GM21390 (cell line): ENCODE measurements around the gene JAG2.

Experiments
- ATAC-seq: cut with Tn5 transposase; IDR thresholded peaks from one replicate; pipeline ENCODE4 v1.9.1; 2021; ENCODE audit not compliant: unreplicated experiment

The JAG2 gene

DNA sequence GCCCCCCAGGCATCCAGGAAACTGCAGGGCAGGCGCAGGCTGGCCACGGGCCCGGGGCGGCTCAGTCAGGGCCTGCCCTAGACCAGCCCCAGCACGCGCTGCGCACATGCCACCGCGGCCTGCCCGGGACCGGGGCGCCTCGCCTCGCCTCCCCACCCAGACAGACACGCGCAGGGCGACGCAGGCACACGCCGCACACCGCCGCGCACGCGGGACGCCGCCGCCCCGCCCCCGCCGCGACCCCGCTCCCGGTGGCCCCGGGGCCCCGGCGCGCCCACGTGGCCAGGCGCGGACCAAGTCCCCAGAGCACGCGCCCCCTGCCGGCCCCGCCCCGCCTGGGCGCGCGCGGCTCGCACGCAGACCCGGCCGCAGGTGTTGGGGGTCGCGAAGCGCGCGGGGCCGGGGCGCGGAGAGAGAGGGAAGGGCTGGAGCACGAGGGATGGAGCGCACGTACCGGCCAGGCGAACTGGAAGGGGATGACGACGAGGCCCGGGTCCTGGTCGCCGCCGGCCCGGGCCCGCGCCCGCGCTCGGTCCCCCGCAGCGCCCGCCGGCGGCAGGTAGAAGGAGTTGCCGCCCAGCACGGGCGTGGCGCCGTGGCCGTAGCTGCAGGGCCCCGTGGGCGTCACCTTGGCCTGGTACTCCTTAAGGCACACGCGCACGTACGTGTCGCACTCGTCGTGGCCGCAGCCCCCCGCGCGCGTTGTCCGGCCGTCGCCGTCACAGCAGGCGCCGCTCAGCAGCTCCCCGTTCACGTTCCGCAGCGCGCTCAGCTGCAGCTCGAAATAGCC lies 1.1 kb downstream of the JAG2 start:
- no peak for ATAC-seq

DNA sequence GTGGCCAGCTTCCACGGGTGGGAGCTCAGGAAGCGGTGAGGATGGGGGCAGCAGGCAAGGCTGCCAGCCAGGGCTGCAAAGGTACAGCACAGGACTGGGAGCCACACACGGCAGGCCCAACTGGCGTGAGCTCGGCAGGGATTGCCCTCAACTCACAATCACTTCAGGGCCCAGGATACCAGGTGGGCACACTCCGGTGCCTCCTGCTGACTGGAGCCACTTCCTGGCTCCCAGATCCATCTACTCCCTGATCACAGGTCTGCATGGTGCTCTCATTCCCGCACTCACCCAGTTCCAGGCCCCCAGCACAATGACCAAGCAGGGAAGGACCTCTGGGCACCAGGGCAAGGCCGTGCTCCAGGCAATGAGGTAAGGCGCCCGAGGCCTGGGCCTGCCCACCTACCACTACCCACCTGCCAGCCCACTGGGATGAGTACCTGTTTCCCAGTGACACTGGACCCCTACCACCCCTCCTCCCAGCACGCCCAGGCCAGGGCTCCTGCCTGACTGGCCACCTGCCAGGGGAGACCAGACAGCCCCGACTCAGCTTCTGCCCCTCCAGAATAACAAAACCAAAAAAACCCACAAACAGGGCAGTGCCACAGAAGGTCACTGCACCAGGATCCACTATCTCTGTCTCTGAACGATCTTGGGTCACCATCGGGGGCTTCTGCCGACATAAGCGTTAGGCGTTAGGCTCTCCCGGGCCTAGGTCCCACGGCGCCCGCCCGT lies 1.8 kb downstream of the JAG2 start:
- no peak for ATAC-seq

DNA sequence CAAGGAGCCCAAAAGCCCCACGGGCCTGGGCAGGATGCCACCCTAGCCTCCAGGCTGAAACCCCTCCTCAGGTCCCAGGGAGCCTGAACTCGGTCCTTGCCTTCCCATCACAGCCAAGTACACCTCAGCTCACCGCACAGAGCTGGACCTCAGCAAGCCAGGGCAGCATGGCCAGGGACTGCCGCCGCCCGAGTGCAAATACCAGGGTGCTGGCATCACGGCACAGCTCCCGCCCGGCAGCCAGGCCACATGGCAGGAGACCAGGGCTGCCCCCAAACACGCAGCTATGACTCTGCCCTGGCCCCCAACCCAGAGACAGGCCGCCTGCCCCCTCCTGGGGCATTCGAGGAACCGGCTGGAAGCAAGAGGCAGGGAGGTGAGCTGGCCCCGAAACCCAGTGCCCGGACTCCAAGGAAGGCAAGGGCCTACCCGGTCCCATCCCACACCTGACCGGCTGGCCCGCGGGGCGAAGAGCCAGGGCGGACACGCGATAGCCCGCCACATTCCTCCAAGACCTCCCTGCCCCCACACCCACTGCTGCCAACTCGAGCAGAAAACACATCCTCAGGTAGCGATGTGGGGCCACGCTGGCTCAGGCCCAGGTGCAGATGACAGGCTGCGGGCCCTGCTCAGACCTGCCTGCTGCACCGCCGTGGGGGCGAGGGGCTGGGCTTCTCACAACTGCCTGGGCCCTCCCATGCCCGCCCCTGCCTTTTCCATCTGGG lies 2.7 kb downstream of the JAG2 start:
- no peak for ATAC-seq

DNA sequence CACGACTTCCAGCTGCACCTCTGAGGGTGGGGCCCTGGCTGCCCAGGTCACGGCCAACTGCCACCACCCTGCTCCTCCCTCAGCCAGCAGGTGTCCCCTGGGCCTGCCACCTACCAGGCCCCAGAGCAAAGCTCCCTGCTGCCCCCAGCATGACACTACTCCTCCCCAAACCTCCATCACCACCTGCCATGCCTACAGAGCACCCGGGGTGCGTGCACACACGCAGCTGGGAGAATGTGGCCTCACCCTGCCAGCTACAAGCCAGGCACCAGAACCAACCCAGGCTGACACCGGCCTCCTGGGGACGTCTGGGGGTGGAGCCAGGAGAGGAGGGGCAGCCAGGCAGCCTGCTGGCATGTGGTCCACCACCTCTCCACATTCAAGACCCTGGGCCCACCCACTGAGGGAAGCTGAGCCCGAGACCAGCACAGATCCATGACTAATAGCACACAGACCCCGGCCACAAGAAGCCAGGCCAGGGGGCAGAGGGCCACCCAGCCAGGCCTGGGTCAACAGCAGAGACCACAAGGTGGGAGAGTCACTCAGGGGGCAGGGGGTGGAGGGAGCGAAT lies 3.4 kb downstream of the JAG2 start:
- ATAC-seq, result no peak

DNA sequence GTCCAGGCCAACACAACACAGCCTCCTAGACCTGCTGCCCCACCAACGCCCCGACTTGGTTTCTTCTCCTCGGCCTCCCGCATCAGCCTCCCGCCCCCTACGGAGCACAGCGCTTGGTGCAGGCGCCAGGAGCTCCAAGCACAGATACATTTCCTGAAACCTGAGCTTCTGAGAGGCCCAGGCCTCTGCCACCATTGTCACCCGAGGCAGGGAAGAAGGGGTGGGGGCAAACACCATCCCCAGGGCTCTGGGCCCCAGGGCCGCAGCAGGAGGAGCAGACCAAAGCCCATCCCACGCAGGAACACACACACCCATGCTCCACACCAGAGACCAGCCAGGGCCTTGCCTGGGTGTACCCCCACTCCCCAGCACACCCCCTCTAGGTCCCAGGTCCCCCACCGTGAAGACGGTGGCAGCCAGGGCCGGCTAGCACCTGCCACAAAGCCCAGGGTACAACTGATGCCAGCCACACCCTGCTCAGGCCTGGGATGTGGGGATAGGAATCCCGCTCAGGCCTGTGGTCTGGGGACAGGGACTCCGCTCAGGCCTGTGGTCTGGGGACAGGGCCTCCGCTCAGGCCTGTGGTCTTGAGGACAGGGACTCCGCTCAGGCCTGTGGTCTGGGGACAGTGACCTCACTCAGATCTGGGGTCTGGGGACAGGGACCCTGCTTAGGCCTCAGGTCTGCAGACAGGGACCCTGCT lies 5.4 kb downstream of the JAG2 start:
- ATAC-seq, result no peak

DNA sequence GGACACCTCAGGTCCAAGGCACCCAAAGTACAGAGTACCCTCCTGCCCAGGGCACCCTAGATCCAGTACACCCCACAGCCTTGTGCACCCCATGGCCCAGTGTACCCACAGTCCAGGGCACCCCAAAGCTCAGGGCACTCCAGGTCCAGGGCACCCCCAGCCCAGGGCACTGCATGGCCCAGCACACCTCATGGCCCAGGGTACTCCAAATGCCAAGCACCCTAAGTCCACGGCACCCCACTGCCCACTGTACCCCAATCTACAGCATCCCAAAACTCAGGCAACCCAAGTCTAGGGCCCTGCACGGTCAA lies 6.0 kb downstream of the JAG2 start:
- ATAC-seq, result no peak

DNA sequence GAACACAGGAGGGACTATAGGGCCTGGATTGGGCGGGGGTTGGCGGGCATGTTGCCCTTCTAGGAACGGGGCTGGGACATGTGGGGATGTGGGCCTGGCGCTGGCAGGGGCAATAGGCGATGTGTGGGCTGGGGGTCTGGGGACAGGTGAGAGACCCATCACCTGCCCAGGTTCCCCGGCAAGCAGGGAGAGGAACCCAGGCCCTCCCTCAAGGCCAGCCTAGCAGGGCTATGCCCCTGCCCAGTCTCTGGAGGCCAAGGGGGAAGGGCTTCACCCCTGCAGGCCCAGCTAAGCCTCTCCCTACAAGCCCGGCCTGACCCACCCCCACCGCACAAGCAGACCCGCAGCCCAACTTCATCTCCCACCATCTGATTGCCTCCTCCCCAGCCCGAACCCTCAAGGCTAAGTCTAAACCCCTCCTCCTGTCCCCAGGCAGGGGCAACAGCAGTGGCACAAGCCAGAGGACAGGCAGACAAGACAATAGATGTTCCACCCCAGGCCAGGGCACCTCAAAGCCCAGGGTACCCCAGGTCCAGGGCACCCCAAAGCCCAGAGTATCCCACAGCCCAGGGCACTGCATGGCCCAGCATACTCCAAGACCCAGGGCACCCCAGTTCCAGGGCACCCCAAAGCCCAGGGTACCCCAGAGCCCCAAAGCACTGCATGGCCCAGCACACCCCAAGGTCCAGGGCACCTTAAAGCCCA lies 6.5 kb downstream of the JAG2 start:
- no peak for ATAC-seq

DNA sequence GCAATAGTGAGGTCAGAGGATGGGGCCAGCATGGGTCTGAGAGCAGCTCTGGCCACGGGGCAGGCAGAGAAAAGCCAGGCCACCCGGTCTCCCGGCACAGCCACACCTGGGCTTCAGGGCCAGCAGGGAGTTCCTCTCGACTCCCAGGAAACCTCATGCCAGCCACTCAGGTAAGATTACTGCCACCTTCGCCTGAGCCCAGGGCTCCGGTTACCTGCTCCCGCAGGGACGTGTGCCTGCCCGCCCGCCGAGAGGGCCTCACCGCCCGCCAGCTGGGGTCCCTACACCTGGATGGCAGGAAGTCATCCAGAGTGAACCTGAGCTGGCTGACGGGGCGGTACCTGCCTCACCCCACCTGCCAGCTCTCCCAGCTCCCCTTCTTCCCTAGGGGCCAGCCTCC lies 7.3 kb downstream of the JAG2 start:
- no peak for ATAC-seq

DNA sequence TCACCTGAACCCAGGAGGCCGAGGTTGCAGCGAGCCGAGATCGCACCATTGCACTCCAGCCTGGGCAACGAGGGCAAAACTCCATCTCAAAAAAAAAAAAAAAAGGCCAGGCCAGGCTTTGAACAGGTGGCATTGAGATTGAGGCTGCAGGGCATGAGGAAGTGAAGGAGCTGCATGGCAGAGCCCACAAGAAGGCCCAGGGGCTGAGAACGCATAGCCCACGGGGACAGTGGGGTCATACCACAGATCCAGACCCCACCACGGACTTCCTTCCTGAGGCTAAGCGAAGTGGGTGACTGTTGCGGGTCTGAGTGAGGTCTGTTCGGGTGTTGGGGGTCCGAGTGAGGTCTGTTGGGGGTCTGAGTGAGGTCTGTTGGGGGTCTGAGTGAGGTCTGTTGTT lies 7.8 kb downstream of the JAG2 start:
- no peak for ATAC-seq

DNA sequence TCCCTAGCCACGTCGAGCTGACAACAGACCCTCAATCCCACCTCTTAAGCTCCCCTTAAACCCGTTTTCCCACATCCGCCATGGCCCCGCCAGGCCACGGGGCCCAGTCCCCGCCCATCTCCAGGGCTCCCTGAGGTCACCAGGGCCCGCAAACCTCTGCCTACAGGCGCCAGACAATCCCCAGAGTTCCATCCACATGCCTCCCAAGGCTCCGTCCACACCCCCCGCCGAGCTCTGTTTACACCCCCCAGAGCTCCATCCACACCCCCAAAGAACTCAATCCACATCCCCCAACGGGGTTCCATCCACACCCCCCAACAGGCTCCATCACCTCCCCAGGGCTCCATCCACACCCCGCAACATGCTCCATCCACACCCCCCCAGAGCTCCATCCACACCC lies 9.2 kb downstream of the JAG2 start:
- ATAC-seq, result no peak

DNA sequence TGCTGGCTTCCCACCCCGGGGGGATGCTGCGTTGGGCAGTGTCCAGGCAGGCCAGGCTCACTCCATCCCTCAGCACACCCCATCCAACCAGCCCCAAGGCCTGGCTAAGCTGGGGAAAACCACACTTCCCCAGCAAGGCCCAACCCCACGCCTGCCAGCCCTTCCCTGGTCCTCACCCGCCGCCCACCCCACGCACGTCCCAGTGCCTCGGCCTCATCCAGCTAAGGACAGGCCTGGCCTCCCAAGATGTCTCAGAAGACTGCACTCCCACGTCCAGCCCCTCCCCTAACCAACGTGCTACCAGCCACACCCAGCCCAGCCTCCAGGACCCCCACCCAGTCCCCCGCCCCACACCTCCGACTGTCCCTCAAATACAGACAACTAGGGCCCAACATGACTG lies 9.8 kb downstream of the JAG2 start:
- ATAC-seq, result no peak

DNA sequence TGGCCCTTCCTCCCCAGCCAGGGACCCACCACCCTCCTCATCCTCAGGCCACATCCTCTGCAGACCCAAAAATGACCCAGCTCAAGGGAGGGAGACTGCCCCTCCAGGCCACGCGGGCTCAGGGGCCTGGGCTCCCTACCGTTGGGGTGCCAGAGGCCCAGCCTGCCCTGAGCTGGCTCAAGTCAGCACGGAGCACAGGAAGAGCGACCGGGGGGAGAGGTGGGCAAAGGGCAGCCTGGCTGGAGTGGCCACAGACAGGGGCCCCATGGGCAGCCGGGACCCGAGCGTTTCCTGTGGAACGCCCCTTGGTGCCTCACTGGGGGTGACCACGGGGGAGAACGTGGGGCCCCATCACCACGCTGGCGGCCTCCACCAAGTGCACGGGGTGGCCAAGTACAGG lies 10.7 kb downstream of the JAG2 start:
- no peak for ATAC-seq

DNA sequence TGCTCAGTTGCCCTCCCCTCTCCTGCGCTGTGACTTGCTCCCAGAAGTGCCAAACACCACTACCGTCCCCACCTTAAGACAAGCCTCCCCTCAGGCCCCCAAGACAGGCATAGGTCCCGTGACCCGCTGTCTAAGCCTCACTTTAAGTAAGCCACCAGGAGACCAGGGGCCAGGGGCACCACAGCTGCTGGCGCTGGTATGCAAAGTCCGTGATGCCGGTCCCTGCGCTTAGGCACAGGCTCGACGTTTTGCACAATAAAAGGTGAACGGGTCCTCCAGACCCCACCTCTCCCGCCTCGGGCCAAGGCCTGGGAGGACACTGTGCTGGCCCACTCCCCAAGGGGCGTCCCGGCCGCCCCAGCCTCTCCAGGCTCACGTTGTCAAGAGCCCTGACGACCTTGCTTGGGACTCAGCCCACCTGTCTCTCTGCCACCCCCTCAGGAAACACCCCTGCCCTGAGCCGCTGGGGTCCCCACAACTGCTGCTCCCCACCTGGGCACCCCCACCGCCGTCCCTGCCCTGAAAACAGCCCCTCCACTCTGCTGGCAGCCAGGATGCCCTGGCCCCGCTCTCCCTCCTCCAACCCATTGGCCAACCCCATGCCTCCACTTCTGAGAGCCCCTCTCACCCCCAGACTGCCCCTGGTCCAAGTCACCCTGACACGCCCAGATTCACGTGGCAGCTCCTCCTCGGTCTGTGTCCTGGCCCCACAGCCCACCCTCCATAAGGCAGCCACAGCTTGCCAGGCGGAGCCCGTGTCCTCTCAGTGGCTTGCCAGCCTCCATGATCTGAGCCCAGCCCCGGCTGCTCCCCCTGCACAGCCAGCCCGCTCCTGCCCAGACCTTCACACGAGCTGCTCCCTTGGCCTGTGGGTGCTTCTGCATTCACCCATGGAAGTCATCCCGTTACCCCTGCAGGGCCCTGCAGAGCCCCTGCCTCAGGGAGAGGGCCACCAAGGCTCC lies 11.9 kb downstream of the JAG2 start:
- ATAC-seq, result no peak

DNA sequence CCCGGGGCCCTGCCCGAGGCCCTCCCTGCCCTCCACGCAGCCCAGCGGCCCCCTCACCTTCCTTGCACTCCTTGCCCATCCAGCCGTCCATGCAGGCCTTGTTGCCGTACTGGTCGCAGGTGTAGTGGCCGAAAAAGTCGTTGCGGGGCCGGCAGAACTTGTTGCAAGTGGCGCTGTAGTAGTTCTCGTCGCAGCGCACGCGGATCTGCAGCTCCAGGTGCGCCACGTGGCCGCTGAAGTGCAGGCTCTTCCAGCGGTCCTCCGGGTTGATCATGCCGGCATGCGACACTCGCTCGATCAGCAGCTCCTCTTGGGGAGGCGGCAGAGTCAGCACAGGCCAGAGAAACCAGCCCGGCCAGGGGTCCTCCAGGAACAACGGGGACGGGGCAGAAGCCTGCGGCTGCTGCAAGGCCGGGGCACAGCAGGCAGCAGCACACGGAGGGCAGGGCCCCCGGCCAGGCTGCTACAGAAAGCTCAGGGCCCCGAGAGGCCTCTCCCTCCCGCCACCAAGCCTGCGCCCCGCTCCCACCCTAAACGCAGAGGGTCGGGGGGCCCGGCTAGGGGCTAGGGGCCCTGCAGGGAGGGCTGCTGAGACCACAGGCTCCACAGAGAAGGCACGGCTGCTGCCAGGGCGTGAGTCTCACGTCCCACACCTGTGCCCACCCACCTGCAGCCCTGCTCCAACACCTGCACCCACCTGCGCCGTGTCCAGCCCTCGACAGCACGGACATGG lies 12.7 kb downstream of the JAG2 start:
- no peak for ATAC-seq

DNA sequence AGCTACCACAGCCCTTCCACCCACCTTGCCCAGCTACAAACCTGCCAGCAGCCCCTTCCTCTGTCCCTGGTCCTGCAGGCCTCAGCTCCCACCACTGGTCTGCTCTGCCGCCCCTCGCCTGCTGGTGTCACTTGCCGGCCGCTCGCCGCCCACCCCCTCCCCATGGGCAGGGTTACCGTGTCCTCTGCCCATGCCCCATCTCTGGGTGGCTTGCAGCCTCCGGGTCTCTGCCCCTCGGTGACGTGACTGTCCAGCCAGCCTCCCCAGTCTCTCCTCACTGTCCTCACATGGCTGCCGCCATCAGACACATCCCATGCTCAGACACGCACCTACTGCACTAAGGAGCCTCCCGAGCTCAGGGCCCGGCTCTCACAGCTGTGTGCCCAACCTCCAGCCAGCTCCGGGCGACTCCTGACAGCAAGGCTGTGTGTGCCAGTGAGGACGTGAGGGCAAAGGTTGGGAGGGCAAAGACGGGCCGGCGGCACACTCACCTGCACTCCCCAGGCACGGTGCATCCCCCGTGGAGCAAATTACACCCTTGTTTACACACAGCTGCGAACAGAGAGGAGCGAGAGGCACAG lies 13.4 kb downstream of the JAG2 start:
- no peak for ATAC-seq

DNA sequence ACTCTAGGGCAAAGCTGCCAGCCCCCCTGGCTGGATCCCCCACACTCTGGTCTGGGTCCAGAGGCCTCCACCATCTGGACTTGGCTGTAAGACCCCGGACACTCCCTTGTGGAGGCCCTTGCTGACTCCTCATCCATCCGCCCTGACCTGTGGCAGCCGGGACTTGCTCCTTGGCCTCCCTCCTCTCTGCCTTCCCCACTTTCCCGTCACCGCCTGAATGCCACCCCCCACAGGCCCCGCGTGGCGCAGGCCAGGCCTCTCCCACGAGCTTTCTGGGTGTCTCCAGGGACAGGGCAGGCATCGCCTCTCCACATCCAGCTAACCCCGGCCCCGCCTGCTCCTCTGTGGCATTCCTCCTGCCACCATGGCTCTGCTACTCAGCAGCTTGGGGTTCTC lies 14.1 kb downstream of the JAG2 start:
- no peak for ATAC-seq

DNA sequence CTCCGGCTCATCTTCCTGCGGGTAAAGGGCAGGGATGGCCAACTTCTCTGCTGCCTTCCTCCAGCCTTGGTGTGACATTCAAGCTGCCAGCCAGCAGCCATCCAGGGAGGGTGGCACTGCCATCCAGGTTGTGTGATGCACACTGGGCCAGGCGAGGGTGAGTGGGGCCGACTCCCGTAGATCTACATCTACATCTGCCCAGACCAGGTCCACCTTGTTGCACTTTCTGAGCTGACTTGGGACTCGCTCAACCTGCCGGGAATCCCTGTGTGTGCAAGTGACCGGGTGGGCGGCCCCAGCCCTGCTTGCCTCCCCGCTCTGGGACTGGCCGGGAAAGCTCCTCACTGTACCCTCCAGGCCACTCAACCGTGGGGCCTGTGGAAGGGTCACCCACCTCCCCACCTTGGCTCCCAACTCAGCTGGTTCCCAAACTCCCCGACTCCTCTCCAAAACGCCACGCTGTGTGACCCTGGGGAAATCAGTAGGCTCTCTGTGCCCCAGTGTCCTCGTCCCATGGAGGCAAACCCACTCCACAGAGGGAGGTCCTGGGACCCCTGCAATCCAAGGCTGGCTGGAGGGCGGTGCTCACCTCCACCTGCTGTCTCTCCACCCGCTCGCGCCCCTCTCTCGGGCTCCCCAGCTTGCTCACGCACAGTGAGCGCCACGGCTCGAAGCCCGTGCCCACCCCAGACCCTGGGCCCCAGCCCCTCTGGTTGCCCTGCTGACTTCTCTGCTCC lies 14.7 kb downstream of the JAG2 start:
- ATAC-seq, result no peak

DNA sequence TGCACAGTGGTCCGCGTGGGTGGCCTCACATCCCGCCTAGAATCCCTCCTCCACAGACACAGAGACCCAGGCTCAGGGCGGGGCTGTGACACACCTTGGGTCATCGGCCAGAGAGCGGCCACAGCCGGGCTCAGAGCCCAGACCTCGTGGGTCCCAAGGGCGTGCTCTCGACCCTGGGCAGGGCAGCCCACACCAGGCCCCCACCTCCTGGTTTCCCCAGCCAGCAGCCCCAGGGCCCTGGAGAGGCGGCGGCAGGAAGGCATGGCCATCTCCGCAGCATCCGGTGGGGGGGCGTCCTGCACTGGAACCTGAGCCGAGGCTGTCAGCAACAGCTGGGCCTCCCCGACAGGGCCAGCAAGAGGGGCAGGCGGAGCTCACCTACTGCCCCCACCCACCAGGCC lies 15.2 kb downstream of the JAG2 start:
- ATAC-seq, result no peak
